HTR-8/SVneo (cell line): ENCODE results near the gene ERMARD.

Experiments used
- DNase-seq: peaks from one replicate; pipeline ENCODE4 v3.0.0; 2011; ENCODE audit warnings: low spot score, mixed read lengths; ENCODE audit not compliant: insufficient read length
- FAIRE-seq: peaks from 2 replicates; lab custom pipeline; 2011; peaks lifted over from hg19 to GRCh38; lab: Jason Lieb, UNC

ERMARD gene

GRCh38 chr6:169780571-169781091, 29.2 kb downstream of the ERMARD start:
- FAIRE-seq: no peak

GRCh38 chr6:169782966-169783365, 31.5 kb downstream of the ERMARD start:
- FAIRE-seq (no peak), DNase-seq (no peak)

More at GRCh38 chr6:169780571-169781091, 29.2 kb downstream of the ERMARD start:
- DNase-seq: no peak

GRCh38 chr6:169783401-169783800, 32.0 kb downstream of the ERMARD start:
- no peak for DNase-seq

GRCh38 chr6:169783971-169784820, 32.8 kb downstream of the ERMARD start:
- DNase-seq: no peak
- FAIRE-seq: no peak

More at GRCh38 chr6:169783401-169783800, 32.0 kb downstream of the ERMARD start:
- FAIRE-seq: no peak

GRCh38 chr6:169784821-169785340, 33.5 kb downstream of the ERMARD start:
- no peak for FAIRE-seq
- no peak for DNase-seq

- DNase-seq: no peak
- FAIRE-seq: no peak
Measured at GRCh38 chr6:169785566-169785965, 34.1 kb downstream of the ERMARD start.

- DNase-seq (no peak), FAIRE-seq (no peak)
Measured at GRCh38 chr6:169786349-169786748, 34.9 kb downstream of the ERMARD start.

- no peak for FAIRE-seq
- DNase-seq: no peak
Measured at GRCh38 chr6:169787797-169788196, 36.4 kb downstream of the ERMARD start.

- DNase-seq (no peak), FAIRE-seq (no peak)
Measured at GRCh38 chr6:169788809-169789145, 37.4 kb downstream of the ERMARD start.

- FAIRE-seq: no peak
- DNase-seq: no peak
Measured at GRCh38 chr6:169789146-169789943, 37.9 kb downstream of the ERMARD start.

GRCh38 chr6:169789944-169790927, 38.8 kb downstream of the ERMARD start:
- no peak for FAIRE-seq
- DNase-seq: peak; percentile 80

- DNase-seq: no peak
- FAIRE-seq: no peak
Measured at GRCh38 chr6:169791721-169792131, 40.3 kb downstream of the ERMARD start.

GRCh38 chr6:169792306-169793015, 41.0 kb downstream of the ERMARD start:
- DNase-seq: no peak
- no peak for FAIRE-seq

- DNase-seq (no peak), FAIRE-seq (no peak)
Measured at GRCh38 chr6:169793408-169793807, 42.0 kb downstream of the ERMARD start.

- DNase-seq: no peak
- no peak for FAIRE-seq
Measured at GRCh38 chr6:169794317-169795055, 43.1 kb downstream of the ERMARD start.

- FAIRE-seq: no peak
- DNase-seq: no peak
Measured at GRCh38 chr6:169795196-169795595, 43.8 kb downstream of the ERMARD start.

- FAIRE-seq: no peak
- DNase-seq: no peak
Measured at GRCh38 chr6:169798764-169799473, 47.5 kb downstream of the ERMARD start.

- no peak for FAIRE-seq
- DNase-seq: no peak
Measured at GRCh38 chr6:169799474-169799926, 48.1 kb downstream of the ERMARD start.
